GM20431 (cell line): ENCODE measurements around the gene NUB1.

Experiments
- in situ Hi-C: fragments of 300-500 bp; cut with MseI, MboI; formaldehyde crosslinking; loops from one replicate; pipeline ENCODE4 v1.15.0; 2020; ENCODE audit warnings: low sequenced_read_pairs; ENCODE audit not compliant: unreplicated experiment

Gene NUB1

DNA sequence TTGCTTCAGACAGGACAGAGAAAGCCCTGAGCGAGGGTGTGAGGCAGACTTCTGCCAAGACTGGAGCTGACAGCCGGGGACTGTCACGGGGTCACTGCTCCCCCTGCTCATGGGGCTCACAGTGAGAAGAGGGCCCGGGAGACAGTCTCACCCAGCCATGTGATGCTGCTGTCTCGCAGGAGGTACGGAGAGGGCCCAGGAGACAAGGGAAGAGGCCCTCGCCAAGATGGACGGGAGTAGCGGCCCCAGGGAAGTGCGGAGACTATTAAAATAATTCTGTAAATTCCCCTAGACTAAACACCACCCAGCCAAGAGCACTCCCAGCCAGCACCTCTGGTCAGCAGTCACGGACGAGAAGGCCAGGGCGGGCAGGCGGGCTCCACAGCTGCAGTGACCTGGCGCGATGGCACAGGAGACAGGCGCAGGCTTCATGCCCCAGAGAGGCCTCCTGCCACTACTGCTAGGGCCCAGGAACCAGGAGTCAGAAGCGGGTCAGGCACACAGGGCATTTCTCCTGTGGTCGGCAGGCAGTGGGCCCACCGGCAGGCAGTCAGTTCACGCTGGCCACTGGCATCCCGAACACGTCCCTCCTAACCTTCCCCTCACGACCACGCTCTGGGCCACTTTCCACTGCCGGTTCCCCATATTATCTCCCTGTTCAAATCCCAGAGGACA, 44.2 kb downstream of the NUB1 start:
- in situ Hi-C loops = no loop called here

DNA sequence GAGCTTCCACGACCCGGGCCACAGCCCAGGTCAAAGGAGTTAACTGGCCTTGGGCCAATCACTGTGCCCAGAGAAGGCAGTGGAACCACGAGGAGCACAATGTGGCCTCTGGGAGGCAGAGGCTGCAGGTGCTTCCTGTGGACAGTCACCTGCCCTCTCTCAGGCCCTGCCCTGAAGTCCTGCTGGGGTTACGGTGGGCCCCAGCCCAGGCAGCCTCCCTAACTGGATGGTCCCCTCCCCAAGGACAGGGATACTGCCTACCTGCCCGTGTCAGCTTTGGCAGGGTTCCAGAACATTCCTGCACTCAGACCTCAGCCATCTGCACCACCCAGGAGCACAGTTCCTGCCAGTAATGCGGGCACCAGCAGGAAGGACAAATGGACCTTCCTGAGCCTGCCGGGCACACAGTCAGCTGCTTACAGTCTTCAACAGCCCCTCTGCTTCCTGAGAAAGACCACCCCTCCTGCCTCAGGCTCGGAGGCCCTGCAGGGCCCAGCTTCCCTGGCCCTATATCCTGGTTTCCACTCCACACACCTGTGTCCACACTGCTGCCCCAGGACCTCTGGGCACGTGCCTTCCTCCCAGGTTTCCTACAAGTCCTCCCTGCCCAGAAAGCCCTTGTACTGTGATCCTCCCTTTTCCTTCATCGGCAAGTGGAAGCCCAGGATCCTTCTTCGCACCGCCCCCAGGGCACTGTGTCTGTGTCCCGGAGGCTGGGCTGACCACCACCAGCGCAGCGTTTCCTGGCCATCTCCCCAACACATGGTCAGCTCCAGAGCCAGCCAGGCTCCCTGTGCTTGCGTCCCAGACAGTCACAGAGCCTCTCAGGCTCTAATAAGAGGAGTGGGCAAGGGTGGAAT, 44.9 kb downstream of the NUB1 start:
- in situ Hi-C loops = no loop called here

DNA sequence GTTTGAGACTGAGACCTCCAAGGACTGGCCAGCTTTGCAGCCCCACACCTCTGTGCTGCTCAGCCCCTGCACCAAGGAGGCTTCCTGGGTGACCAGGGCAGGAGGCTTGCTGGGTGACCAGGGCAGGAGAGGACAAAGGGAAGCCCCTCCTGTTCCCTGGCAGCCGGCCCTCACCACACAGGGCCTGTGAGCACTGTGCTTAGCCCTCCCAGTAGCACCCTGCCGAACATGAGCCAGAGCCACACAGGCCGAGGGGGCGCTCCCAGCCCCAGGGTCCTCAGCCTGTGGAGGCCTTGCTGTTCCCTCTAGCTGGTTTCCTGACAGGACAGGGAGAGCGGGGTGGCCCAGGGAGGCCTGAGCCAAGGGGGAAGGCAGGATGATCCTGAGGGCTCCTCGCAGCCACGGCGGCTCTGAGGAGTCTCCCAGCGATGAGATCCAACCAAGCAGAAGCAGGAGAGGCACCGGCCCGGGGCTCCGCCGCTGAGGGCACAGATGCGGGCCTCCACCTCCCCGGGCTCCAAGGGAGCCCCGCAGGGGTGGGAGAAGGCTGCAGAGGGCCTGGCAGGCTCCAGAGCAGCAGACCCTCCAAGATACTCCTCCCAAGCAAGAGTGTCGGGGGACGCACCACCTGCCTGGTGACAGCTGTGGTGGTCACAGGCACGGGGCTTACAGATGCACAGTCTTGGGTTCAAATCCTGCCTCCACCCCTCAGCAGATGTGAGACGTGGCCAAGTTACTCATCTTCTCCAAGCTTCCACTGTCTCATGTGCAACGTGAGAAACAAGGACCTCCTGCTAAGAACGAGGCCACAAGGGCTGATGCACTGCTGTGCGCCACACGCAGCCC, 45.8 kb downstream of the NUB1 start:
- in situ Hi-C loops = no loop called here

DNA sequence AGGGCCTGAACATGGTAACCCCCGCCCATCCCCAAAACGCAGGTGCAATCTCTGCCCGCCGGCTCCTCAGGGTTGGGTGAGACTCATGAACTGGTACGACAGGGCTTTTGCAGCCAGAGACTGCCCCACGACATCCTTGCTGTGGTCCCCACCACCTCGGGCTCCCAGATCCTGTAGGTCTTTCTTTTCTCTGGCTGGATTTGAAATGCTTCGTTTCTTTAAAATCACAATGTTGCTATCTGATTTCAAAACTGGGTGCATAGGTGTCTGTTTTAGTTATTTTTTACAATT, 46.3 kb downstream of the NUB1 start:
- in situ Hi-C loops = no loop called here

DNA sequence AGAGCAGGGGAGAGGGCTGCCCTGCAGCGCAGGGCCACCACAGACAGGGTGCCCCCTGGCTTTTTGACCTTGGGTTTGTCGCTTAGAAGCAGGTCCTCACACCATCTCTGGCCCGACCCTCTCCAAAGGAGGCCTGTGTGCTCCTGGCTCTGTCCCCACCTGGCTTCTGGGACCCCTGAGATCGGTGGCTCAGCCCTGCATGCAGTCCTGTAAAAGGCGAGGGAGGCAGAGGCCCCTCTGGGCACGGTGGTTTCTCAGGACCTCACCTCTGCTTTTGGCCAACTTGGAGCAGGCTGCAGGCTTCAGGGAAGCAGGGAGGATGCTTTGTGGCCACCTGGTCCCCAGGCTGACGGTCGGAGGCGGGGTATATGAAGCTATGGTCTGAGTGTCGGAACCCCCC, 46.8 kb downstream of the NUB1 start:
- in situ Hi-C loops = no loop called here

DNA sequence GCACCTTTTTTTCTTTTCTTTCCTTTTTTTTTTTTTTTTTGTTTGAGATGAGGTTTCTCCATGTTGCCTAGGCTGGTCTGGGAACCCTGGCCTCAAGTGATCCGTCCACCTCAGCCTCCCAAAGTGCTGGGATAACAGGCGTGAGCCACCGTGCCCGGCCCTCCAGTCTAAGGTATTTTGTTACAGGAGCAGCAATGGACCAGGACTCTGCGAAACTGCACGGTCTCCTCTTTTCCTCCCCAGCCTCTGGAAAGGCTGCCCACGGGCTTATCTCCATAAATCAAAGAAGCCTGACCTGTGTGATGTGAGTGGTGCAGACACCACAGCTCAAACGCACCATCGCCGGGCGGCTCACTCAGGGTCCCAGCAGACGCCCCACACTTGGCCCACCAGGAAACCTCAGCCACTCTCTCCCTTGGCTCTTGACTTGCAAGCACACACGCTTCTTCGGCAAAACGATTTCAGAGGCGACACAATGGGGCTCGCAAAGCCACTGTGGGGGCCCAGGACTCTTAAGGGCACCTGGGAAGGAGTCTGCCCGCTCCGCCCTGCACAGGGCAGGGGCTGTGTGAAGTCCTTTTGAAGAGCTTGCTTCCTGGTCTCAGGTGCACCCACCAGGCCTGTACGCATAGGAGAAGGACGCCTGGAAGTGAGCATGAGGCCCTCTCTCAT, 47.6 kb downstream of the NUB1 start:
- in situ Hi-C loops = no loop called here

DNA sequence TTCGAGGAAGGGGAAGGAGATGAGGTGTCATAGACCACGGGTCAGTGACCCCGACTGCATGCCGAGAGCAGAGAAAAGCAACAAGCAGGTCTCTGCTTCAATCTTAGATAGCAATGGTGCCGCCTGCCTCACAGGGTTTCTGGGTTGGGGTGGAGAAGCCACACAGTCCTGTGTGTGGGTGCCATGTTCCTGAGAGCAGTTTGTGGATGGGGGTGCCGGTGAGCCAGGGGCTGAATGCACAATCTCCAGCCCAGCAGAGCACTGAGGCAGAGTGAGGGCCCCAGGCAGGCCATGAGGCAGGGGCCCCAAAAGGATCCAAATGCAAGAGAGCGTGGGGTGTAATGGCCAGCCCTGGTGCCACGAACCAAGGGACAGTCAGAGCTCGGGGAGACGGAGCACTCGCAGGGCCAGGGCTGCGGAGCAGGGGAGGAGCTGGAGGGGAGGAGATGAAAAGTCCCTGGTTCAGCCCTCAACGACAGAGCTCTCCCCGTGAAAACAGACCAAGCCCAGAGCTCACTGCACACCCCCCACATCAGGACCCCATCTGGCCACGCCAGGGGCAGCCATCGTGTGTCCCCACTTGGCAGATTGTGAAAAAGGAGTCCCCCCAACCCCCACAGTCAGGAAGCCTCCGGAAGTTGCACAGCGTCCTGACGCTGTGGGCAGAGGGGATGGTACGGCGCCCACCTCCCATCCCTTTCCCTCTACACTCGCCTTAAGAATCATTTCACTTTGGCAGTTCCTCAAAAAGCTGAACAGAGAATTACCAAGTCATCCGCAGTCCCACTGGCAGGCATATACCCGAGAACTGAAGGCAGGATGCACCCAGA, 48.4 kb downstream of the NUB1 start:
- in situ Hi-C loops = no loop called here

DNA sequence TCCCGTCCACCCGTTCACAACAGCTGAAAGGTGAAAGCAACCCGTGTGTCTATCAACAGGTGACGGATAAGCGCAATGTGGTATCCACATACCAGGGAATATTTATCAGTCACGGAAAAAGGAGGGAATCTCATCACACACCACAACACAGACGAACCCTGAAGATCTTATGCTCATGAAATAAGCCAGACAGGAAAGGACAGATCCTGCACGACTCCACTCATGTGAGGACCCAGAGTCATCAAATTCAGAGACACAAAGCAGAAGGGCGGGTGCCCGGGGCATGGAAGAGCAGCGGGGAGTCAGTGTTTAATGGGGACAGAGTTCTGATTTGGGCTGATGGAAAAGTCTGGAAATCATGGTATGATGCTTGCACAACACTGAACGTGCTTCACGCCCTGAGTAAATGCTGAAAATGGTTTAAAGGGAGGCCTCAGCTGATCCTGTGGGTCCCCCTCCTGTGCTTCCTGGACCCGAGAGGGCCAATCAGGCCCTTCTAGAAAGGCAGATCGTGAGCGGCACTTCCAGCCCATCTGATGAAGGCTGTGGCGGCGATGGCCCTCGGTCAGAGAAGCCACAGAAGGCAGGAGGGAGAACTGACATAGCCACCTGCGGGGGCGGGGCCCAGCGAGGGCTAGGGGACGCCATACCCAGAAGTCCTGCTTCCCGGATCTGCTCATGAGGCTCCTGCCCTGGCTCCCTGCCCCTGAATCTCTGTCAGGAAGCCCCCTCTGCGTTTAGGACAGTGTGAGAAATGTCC, 49.2 kb downstream of the NUB1 start:
- in situ Hi-C loops = no loop called here

DNA sequence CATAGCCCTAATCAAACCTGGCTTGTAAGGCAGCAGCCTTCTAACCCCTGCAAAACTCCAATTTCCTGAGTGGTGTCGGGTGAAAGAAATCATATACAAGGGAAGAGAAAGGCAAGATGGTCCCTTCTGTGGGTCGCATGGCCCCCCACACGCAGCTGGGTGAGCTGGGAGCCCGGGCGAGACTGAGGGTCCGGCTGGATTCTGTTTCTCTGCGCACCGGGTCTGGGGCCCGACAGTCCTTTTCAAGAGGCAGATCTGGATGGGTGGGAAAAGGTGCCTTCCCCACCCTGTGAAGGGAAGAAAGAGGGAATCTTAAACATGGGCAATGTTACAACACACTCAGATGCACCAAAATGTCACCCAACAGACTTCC, 49.7 kb downstream of the NUB1 start:
- in situ Hi-C loops = no loop called here

DNA sequence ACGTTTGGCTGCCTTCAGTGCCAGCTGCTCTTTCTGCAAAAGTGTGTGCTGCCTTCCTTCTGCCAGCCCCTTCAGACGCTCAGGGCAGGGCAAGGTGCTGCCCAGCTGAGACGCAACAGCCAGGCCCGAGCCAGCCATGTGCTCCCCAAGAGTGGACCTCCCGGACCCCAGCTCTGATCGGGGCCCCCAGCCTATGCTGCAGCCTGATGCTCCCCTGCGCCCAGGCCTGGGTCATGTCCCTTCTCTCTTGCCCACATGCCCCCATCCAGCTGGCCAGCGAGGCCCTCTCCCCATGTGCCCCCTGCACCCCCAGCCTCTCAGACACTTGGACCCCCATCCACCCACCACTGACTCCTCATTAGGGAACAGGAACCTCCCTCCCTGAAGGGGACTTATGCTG, 50.4 kb downstream of the NUB1 start:
- in situ Hi-C loops = no loop called here

DNA sequence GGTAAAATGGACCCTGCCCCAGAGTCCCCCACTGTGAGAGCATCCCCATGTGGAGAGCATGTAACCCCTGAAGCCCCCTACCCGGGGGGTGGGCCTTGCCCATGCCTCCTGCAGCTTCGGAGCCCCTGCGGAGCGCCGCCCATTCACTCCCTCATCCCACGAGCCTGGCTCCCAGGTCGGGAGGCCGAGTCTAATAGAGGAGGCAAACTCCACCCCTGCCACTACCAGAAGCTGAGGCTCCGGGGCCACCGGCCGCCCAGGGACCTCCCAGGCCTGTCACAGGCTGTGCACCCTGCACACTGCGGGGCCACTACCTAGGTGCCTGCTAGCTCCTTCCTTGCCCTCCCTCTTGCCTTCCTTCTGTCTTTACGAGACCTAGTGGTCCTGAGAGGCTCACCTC, 50.8 kb downstream of the NUB1 start:
- in situ Hi-C loops = no loop called here

DNA sequence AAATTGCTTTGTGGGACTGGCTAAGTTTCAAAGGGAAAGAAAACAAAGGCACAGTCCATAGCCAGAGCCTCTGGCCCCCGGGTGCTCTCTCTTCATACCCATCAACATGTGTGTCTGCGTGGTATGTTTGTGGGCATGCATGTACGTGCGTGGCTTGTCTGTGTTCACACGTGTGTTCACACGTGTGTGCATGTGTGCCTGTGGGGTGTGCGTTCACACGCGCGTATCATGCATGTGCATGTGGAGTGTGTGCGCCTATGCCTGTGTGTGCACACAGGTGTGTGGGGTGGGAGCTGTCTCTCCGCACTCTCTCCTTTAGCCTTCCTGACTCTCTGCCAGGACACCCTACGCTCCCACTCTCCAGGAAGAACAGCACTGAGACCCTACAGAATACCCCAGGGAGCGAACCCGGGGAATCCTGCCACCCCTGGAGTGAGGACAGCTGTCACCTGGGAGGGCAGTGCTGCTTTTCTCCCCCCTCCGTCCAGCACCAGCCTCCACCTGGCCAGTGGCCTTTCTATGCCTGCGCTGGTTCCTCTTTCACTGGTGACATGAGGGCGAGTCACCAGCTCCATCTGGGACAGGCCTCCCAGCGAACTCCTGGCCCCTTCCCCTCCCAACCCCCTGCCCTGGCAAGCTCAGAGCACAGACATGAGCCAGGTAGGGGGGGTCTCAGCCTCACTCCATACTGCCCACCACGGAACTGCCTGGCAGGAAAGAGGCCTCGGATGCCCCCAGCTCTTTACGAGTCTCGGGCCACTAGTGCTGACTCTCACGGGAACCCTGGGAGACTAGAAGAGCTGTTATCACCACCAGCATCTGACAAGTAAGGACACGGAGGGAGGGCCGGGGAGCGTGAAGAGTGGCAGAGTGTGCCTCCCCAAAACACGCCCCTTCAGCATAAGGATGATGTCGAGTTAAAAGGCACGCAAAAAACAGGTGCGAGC, 51.7 kb downstream of the NUB1 start:
- in situ Hi-C loops = no loop called here

DNA sequence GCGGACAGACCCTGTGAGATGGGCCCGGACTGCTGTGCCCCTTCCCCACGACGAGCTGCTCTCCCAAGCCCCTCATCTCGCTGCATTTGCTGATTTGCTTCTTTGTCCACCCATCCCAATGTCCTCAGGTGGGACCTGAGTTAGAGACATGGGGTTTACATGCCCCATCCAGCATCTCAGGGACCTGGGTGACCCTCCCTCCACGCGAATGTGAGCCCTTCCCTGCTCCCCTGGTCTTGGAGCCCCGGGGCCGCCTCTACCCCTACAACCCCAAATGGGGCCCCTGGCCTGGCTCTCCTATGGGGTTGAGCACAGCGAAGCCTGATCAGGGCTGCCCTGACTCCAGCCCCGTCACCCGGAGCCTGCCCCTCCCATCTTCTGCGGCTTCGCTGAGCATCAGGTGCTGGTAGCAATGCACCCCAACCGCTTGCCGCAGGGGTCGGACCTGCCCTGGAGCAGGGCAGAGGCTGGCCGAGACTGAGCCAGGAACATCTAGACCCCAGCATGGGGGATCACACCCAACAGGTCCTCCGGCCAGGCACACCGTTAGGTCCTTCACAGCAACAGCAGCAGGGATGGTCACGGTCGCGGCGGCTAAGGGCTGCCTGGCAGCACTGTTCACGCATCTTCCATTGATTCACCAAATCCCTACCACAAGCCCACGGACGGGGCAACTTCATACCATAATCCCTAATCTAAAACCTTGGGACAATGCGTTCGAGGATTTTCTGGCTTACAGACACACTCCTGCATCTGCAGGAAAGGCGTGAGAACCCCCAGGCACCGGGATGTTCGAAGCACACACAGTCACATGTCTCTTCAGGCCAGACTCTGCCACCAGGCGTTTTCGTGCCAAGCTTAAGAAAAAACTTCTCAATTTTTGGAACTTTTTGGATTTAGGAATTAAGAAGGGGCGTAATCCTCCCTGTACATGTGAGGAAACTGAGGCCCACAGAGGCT, 52.7 kb downstream of the NUB1 start:
- in situ Hi-C loops = no loop called here

DNA sequence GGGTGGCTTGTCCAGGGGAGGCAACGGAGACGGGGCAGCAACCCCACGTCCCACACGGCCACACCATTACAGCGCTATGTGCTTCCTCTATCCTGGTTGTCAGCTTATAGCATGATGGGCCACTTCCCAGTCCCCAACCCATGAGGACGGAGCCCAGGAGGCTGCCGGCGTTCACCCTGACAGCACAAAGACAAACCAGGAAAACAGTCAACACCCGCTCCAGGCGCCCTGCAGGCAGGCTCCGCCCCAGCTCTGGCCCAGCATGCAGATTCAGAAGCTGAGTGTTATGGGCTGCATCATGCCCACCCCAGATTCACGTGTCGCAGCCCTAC, 53.4 kb downstream of the NUB1 start:
- in situ Hi-C loops = no loop called here

DNA sequence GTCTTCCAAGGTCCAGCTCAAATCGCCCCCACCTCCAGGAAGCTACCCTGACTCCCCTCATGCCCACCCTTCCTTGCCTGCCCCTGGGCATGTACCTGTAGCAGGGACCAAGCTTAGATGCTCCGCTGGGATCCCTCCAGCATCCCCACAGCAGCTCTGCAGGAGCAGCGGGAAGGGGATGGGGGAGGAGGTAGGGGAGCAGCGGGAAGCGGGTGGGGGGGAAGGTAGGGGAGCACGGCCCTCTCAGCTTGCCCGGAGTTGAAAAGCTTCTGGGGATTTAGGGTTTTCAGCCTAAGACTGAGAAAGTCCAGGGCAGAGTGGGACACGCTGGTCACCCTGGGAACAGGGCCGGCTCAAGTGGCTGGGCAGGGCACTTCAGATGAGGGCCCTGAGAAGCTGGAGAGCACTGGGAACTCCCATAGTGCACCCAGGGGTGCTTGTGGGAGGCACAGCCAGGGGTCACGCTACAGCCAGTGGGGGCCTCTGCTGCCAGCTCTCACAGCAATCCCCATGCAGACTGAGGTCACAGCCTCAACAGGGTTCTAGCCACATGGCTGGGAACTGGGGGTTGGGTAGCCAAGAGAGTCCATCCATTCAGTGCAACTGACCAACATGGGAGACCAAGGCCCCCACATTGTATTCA, 54.8 kb downstream of the NUB1 start:
- in situ Hi-C loops = no loop called here

DNA sequence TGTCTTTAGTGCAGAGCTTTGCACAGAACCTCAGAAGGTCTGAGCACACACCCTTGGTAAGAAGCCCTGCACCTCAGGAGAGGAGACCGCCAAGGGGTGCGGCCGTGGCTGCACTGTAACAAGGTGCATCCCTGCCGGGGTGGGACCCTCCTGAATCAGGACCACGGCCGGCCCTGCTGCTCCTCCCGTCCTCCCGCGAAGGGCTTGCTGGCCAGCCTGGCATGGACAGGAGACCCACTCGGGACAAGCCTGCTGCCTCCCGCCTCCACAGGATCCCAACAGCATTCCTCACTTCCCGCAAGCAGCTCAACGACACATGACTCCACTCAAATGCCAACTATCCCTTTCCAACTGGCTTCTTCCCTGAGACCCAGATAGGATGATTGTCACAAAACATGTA, 55.4 kb downstream of the NUB1 start:
- in situ Hi-C loops = no loop called here
